ENCODE data around the gene MLPH.

The MLPH gene

DNA sequence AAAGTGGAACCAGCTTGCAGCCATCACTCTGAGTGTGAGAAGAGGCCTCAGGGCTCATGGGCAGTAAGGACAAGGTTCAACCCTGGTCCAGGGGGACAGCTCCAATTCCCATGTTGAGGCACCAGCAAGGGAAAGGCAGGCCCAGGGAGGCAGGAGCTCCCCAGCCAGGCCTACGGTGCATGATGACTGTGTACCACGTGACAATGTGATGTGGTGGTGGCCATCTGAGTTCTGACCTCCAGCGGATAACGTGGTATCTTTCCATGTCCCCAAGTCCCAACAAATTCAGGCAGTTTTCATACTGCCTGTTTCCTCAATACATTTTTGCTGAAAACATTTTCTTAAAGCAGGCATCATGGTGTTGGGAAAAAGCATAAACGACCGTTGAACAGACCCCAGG is 36.9 kb upstream of the MLPH start:
- no peaks in the 10 kb centered on the region for H3K36me3 ChIP-seq (ENCODE audit: insufficient read depth, low read length)
- no peaks in the 10 kb centered on the region for H3K27me3 ChIP-seq (ENCODE audit: insufficient read depth, low read length, poor library complexity, severe bottlenecking)
- H3K4me3 ChIP-seq (ENCODE audit: low read length, poor library complexity, severe bottlenecking), result no peak overlapping the region
- H3K9me2 ChIP-seq (replicated peaks; ENCODE audit: low read depth, low read length), result no peaks in the 10 kb centered on the region
- no peaks in the 10 kb centered on the region for H3F3A ChIP-seq (ENCODE audit: low read depth)
- H3K4me2 ChIP-seq (ENCODE audit: low read depth, low read length, poor library complexity, severe bottlenecking), result no peak overlapping the region
- H3K9ac ChIP-seq (ENCODE audit: low read depth, low read length, poor library complexity, severe bottlenecking), result no peak overlapping the region
- no peak overlapping the region for H2AFZ ChIP-seq (ENCODE audit: low read length)
- H3K4me1 ChIP-seq (ENCODE audit: insufficient read depth, low read length, poor library complexity, severe bottlenecking), result peaks cover 14% of the 10 kb centered on the region
- H3K9me3 ChIP-seq (ENCODE audit: insufficient read depth, low read depth, low read length), result no peaks in the 10 kb centered on the region
- TF ChIP-seq, protein P1, sequence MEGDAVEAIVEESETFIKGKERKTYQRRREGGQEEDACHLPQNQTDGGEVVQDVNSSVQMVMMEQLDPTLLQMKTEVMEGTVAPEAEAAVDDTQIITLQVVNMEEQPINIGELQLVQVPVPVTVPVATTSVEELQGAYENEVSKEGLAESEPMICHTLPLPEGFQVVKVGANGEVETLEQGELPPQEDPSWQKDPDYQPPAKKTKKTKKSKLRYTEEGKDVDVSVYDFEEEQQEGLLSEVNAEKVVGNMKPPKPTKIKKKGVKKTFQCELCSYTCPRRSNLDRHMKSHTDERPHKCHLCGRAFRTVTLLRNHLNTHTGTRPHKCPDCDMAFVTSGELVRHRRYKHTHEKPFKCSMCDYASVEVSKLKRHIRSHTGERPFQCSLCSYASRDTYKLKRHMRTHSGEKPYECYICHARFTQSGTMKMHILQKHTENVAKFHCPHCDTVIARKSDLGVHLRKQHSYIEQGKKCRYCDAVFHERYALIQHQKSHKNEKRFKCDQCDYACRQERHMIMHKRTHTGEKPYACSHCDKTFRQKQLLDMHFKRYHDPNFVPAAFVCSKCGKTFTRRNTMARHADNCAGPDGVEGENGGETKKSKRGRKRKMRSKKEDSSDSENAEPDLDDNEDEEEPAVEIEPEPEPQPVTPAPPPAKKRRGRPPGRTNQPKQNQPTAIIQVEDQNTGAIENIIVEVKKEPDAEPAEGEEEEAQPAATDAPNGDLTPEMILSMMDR (conservative IDR thresholded peaks at IDR 0.05; ENCODE audit: low read length), result no peak
- TF ChIP-seq EZH2phosphoT487 (IDR thresholded peaks at IDR 0.05; ENCODE audit: borderline replicate concordance), result no peak
- H4K20me1 ChIP-seq (ENCODE audit: insufficient read depth, low read length, poor library complexity, severe bottlenecking), result no peaks in the 10 kb centered on the region
- H3K79me2 ChIP-seq (ENCODE audit: insufficient read depth, low read length), result no peaks in the 10 kb centered on the region

DNA sequence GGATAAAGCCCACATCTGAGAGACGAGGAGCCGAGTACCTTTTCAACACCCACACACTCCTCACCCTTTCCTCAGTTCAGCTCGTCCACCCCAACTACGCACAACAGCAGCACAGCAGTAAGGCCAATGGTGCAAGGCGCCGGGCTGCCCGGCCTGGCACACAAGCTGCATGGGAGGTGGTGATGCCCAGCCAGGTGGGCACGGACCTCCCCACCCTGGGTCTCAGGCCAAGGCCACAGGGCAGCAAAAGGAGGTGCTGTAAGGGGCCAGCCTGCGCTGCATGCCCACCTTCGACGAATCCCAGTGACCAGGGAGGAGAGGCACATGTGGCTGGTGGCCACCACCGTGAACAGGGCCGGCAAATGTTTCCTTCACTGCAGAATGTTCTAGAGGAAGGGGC is 36.5 kb upstream of the MLPH start:
- no peak overlapping the region for H3K9ac ChIP-seq (ENCODE audit: low read depth, low read length, poor library complexity, severe bottlenecking)
- no peak overlapping the region for H3K4me2 ChIP-seq (ENCODE audit: low read depth, low read length, poor library complexity, severe bottlenecking)

DNA sequence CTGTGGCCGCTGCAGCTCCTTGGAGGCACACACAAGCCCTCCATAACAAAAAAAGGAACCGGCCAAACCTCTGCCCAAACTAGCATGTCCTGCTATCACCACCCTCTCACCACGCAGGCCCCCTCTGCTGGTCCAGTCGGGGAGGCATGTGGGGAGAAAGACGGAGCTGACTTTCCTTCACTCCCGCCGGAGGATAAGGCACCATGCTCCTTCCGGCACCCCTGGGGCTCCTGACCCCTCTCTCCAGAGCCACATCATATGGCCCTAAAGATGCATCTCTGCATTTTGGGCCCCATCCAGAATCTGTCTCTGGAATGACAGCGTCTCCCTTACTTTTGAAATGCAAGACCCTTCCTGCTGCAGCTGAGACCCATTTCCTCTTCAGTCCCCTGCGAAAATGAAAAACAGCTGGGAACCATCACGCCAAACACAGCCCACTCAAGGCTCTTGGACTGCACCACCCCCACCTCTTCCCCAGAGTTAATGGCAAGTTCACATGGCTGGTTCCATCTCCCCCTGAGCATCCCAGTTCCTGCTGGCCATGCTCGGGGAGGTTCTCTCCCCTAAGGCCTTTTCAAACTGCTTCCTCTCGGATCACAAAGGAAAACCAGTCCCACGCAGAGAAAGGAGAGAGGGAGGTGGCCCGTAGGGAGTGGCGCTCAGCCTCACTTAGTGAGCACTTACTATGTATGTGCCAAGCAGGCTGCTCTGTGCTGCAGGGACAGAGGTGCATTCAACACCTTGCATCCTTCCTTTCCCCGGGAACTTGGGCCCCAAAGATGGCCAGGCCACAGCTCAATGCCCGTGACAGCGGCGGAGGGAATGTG is 35.2 kb upstream of the MLPH start:
- no peaks in the 10 kb centered on the region for H4K20me1 ChIP-seq (ENCODE audit: insufficient read depth, low read length, poor library complexity, severe bottlenecking)
- no peak overlapping the region for H3K9ac ChIP-seq (ENCODE audit: low read depth, low read length, poor library complexity, severe bottlenecking)
- H3K27me3 ChIP-seq (ENCODE audit: insufficient read depth, low read length, poor library complexity, severe bottlenecking), result no peaks in the 10 kb centered on the region
- no peak for TF ChIP-seq EZH2phosphoT487 (IDR thresholded peaks at IDR 0.05; ENCODE audit: borderline replicate concordance)
- TF ChIP-seq, protein P1 (conservative IDR thresholded peaks at IDR 0.05; ENCODE audit: low read length), result no peak
- H3K4me2 ChIP-seq (ENCODE audit: low read depth, low read length, poor library complexity, severe bottlenecking), result no peak overlapping the region
- no peak overlapping the region for H3K4me3 ChIP-seq (ENCODE audit: low read length, poor library complexity, severe bottlenecking)
- no peaks in the 10 kb centered on the region for H3F3A ChIP-seq (ENCODE audit: low read depth)
- H3K36me3 ChIP-seq (ENCODE audit: insufficient read depth, low read length), result no peaks in the 10 kb centered on the region
- no peaks in the 10 kb centered on the region for H3K9me3 ChIP-seq (ENCODE audit: insufficient read depth, low read depth, low read length)
- no peak overlapping the region for H2AFZ ChIP-seq (ENCODE audit: low read length)
- no peaks in the 10 kb centered on the region for H3K9me2 ChIP-seq (replicated peaks; ENCODE audit: low read depth, low read length)
- H3K79me2 ChIP-seq (ENCODE audit: insufficient read depth, low read length), result no peaks in the 10 kb centered on the region
- H3K4me1 ChIP-seq (ENCODE audit: insufficient read depth, low read length, poor library complexity, severe bottlenecking), result peaks cover 14% of the 10 kb centered on the region

More for the DNA sequence above, 36.5 kb upstream of the MLPH start:
- Histone ChIP-seq H4K20me1 (ENCODE audit: insufficient read depth, low read length, poor library complexity, severe bottlenecking) (no peaks in the 10 kb centered on the region), H3K36me3 (ENCODE audit: insufficient read depth, low read length) (no peaks in the 10 kb centered on the region), H2AFZ (ENCODE audit: low read length) (no peak overlapping the region), H3K4me3 (ENCODE audit: low read length, poor library complexity, severe bottlenecking) (no peak overlapping the region), H3K9me2 (replicated peaks; ENCODE audit: low read depth, low read length) (no peaks in the 10 kb centered on the region), H3F3A (ENCODE audit: low read depth) (no peaks in the 10 kb centered on the region), H3K4me1 (ENCODE audit: insufficient read depth, low read length, poor library complexity, severe bottlenecking) (peaks cover 14% of the 10 kb centered on the region), H3K9me3 (ENCODE audit: insufficient read depth, low read depth, low read length) (no peaks in the 10 kb centered on the region), H3K27me3 (ENCODE audit: insufficient read depth, low read length, poor library complexity, severe bottlenecking) (no peaks in the 10 kb centered on the region), H3K79me2 (ENCODE audit: insufficient read depth, low read length) (no peaks in the 10 kb centered on the region)
- no peak for TF ChIP-seq EZH2phosphoT487 (IDR thresholded peaks at IDR 0.05; ENCODE audit: borderline replicate concordance)
- TF ChIP-seq, protein P1 (conservative IDR thresholded peaks at IDR 0.05; ENCODE audit: low read length), result no peak
